Keratinocyte (primary cell): ENCODE measurements around the gene TEX53.

Experiments used
- CTCF ChIP-seq, 3 experiments: IDR thresholded peaks in 1 of 3; conservative IDR thresholded peaks in 1 of 3; optimal IDR thresholded peaks in 1 of 3; 2 replicates in 2 of 3; 3 replicates in 1 of 3; pipeline versions ENCODE3 to v1.5.1; 2011; ENCODE audit warnings: low read length in 3 of 3, mild to moderate bottlenecking in 3 of 3, moderate library complexity in 2 of 3, control low read depth in 1 of 3, inconsistent platforms in 1 of 3; ENCODE audit not compliant: insufficient read depth in 2 of 3; ENCODE audit errors: extremely low read depth in 1 of 3
- EZH2 ChIP-seq: IDR thresholded peaks from one replicate; pipeline ENCODE4 v1.6.1; 2012; ENCODE audit warnings: inconsistent platforms, mild to moderate bottlenecking, low read length, moderate library complexity

DNA sequence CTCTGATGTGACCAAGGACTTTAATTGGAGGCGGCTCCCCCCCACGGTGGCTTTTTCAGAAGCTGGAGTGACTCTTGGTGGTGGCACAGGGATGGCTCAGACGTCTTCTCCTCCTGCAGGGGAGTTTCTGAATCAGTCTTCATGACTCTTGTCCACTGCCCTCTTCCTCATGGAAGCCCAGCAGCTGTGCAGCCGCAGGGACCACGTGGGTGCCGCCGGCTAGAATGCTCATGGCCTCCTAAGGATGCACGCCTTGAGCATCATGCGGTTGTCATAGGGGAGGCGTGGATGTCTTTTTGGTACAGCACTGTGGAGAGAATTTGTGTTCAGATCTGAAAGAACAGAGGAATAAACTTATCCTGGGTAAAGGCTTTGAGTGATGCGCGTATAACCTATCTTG lies 1.3 kb downstream of the TEX53 start:
- TF ChIP-seq CTCF (optimal IDR thresholded peaks at IDR 0.05 in 1 of 3, IDR thresholded peaks at IDR 0.05 in 1 of 3, conservative IDR thresholded peaks at IDR 0.05 in 1 of 3; ENCODE audit: extremely low read depth in 1 of 3, insufficient read depth in 2 of 3, low read length in 3 of 3) (no peak), EZH2 (no peak)
